T-cell (primary cell): ENCODE data around the gene VDAC1. TPM values are rescaled to one million over a fixed set of nuclear protein-coding genes. Genes with fewer than 3 reads are reported as not detected.
"Not testable (repeated sequence)": the region's sequence is repeated elsewhere in the genome, so short reads cannot be mapped to it uniquely, and the experiment has no call there.

ENCODE experiments used
- ATAC-seq, 4 experiments: fragments of 200-7000 bp in 3 of 4; fragments of 150-1000 bp in 1 of 4; cut with Tn5 transposase; replicated peaks in 1 of 4; 1 replicate in 3 of 4; 2 replicates in 1 of 4; pipeline ENCODE4 v1.10.0; 2021; ENCODE audit warnings: moderate library complexity in 3 of 4, mild to moderate bottlenecking in 2 of 4, moderate number of reproducible peaks in 1 of 4
- CTCF ChIA-PET, 2 donors: fragments of 300-600 bp; sonication (Branson Sonifier 250); formaldehyde crosslinking; loops; one replicate each; lab custom pipeline; 2022; ENCODE audit warnings: antibody characterized with exemption in 2 of 2; lab: Charles Lee
- POLR2A ChIA-PET, 2 donors: fragments of 300-600 bp; sonication (Branson Sonifier 250); formaldehyde crosslinking; loops; one replicate each; lab custom pipeline; 2022; ENCODE audit warnings: antibody characterized with exemption in 2 of 2; lab: Charles Lee
- DNase-seq, 35 experiments: peaks; one replicate each; pipeline versions ENCODE4 v3.0.0 to v3.0.0-alpha.2; 2013 to 2023
- H3K27ac ChIP-seq: one replicate; pipeline ENCODE4 v1.5.1; 2013; ENCODE audit warnings: low read length
- H3K27me3 ChIP-seq, 2 experiments: replicated peaks in 1 of 2; 1 replicate in 1 of 2; 2 replicates in 1 of 2; pipeline versions ENCODE4 v1.6.1 to v1.7.0; 2013; ENCODE audit warnings: low read length in 1 of 2, mixed read lengths in 1 of 2; ENCODE audit not compliant: control insufficient read depth in 2 of 2, insufficient read depth in 2 of 2; ENCODE audit errors: extremely low read depth in 1 of 2
- H3K36me3 ChIP-seq, 2 donors: 1 replicate in 1 of 2; 2 replicates in 1 of 2; pipeline versions ENCODE4 v1.6.1 to v1.7.0; 2013; ENCODE audit warnings: low read length in 1 of 2; ENCODE audit not compliant: control insufficient read depth in 2 of 2, insufficient read depth in 1 of 2; ENCODE audit errors: extremely low read depth in 1 of 2
- H3K4me1 ChIP-seq, 2 experiments: 1 replicate in 1 of 2; 2 replicates in 1 of 2; pipeline versions ENCODE4 v1.6.1 to v1.7.0; 2013; ENCODE audit warnings: low read length in 2 of 2, mixed read lengths in 1 of 2; ENCODE audit not compliant: insufficient read depth in 2 of 2, control insufficient read depth in 1 of 2; ENCODE audit errors: extremely low read depth in 1 of 2
- H3K4me3 ChIP-seq, 2 donors: 1 replicate in 1 of 2; 2 replicates in 1 of 2; pipeline versions ENCODE4 v1.5.1 to v1.7.0; 2013; ENCODE audit warnings: mild to moderate bottlenecking in 2 of 2, low read length in 1 of 2, moderate library complexity in 1 of 2; ENCODE audit not compliant: control insufficient read depth in 1 of 2; ENCODE audit errors: extremely low read depth in 1 of 2
- H3K9me3 ChIP-seq: 2 replicates; pipeline ENCODE4 v1.7.0; 2013
- H3K27ac Mint-ChIP-seq, 2 donors: one replicate each; pipeline ENCODE4 v1.8.0; 2020 to 2021; ENCODE audit warnings: mild to moderate bottlenecking in 2 of 2, mixed read lengths in 2 of 2
- H3K27me3 Mint-ChIP-seq, 2 donors: one replicate each; pipeline ENCODE4 v1.8.0; 2021 to 2022; ENCODE audit warnings: mixed read lengths in 2 of 2
- H3K36me3 Mint-ChIP-seq: one replicate; pipeline ENCODE4 v1.8.0; 2021; ENCODE audit warnings: mixed read lengths
- H3K4me1 Mint-ChIP-seq, 3 donors: one replicate each; pipeline ENCODE4 v1.8.0; 2020 to 2022; ENCODE audit warnings: mixed read lengths in 3 of 3, mild to moderate bottlenecking in 1 of 3
- H3K4me3 Mint-ChIP-seq, 3 donors: one replicate each; pipeline ENCODE4 v1.8.0; 2020 to 2022; ENCODE audit warnings: mild to moderate bottlenecking in 3 of 3, mixed read lengths in 3 of 3, moderate library complexity in 3 of 3
- H3K9me3 Mint-ChIP-seq, 3 donors: one replicate each; pipeline ENCODE4 v1.8.0; 2020 to 2022; ENCODE audit warnings: mixed read lengths in 3 of 3
- WGBS: methylation state at CpG from one replicate; pipeline ENCODE4 v1.1.5; 2013; ENCODE audit warnings: missing lambda C conversion rate; ENCODE audit not compliant: insufficient coverage; 5-methylcytosine and 5-hydroxymethylcytosine counted together
- total RNA-seq, 35 experiments: library from RNA in 6 of 35; stranded (reverse) in 6 of 35; fragments of 120-200 nt in 1 of 35; gene quantifications; one replicate each; pipeline versions ENCODE4 v1.2.1 to v1.2.4 and lab custom pipeline; 2013 to 2026

The VDAC1 gene
- total RNA-seq, 5 donors from 2014 or later (not counting 1 experiment from before 2014, with no cell fraction given) = 45.8 to 58.7 (median 54.6) TPM

DNA sequence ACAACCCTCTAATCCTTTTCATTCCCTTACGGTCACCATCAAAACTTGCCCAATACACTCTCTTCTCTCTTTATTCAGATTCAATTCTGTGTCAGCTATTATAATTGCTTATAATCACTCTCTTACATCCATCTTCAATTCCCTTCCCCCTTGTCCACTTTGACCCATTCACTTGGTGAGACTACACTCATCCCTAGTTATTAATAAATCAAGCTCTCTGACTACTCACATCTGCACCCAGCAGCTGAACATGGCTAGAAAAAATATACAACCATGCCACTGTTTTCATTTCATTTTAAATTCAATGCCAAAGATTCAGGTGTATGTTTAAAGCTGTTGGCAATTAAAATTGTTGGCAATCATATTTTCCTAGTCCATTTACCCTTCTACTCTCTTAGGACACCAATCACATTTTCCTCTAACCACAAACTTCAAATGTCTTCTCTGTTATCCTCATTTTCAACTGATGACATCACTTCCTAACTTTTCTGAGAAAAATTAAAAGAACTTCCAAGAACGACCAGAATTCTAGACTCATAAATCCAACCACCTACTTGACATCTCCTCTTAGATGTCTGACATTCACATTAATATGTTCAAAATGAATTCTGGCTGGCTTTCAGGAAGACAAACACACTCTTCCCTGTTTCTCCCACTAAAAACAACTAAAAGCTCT, 41.8 kb downstream of the VDAC1 start:
- ATAC-seq = no peak
- no peaks in the 10 kb centered on the region for H3K9me3 ChIP-seq
- WGBS = 65% methylated on average over 2 of the region's 2 CpGs
- H3K4me1 ChIP-seq = peaks cover 5 to 6% of the 10 kb centered on the region in 2 experiments
- no peaks in the 10 kb centered on the region for H3K27me3 Mint-ChIP-seq
- no peak overlapping the region for H3K27ac ChIP-seq
- peaks cover 27% of the 10 kb centered on the region for H3K36me3 Mint-ChIP-seq
- no peaks in the 10 kb centered on the region for H3K9me3 Mint-ChIP-seq
- no peak for DNase-seq
- ChIA-PET POLR2A (interaction anchor here in 1 of 2 donors (0.7 kb wide), 1 partner anchor 148 kb away, joined by 3 read pairs; no protein-coding TSS in a partner anchor), CTCF (interaction anchor here (0.6 to 1.6 kb wide), 3 partner anchors 20 to 77 kb away, joined by 3 read pairs; no protein-coding TSS in a partner anchor)
- no peak overlapping the region for H3K4me3 ChIP-seq
- H3K36me3 ChIP-seq = peaks cover 0 to 8% of the 10 kb centered on the region in 2 donors
- no peaks in the 10 kb centered on the region for H3K27me3 ChIP-seq
- H3K27ac Mint-ChIP-seq = peak overlapping the region in 1 of 2 donors; percentile 4
- H3K4me3 Mint-ChIP-seq = no peak overlapping the region
- H3K4me1 Mint-ChIP-seq = peaks cover 36 to 65% (median 60%) of the 10 kb centered on the region in 3 donors

DNA sequence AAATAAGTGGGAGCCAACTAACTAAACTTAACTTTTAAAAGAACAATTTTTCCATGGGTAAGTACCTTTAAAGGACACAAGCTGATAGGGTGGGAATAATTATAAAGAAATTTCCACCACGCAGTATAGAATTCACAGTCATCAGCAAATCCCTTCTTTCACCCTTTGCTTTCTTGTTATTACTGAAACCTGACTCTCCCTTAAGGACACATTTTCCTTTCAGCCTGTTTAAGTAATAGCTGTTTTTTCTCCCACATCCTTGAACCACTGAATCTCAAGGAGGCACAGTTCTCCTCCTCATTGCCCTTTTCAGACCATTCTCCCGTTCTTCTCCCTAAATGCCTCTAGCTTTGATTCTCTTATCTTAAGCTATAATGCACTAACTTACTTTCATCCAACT, 42.6 kb downstream of the VDAC1 start:
- Histone ChIP-seq H3K27me3 (no peaks in the 10 kb centered on the region), H3K27ac (no peak overlapping the region), H3K4me3 (no peak overlapping the region), H3K4me1 (peaks cover 0 to 1% of the 10 kb centered on the region in 2 experiments), H3K36me3 (peaks cover 1 to 16% of the 10 kb centered on the region in 2 donors), H3K9me3 (no peaks in the 10 kb centered on the region)
- Mint-ChIP-seq H3K36me3 (peaks cover 33% of the 10 kb centered on the region), H3K4me1 (peaks cover 36 to 64% (median 59%) of the 10 kb centered on the region in 3 donors), H3K4me3 (no peak overlapping the region), H3K27ac (no peak overlapping the region), H3K27me3 (no peaks in the 10 kb centered on the region), H3K9me3 (no peaks in the 10 kb centered on the region)
- POLR2A ChIA-PET = interaction anchor here in 1 of 2 donors (0.6 to 0.7 kb wide), 3 partner anchors 13 to 536 kb away, joined by 7 to 9 read pairs (median 8); no protein-coding TSS in a partner anchor
- CTCF ChIA-PET = interaction anchor here (0.6 to 1.6 kb wide), 4 partner anchors 20 to 335 kb away, joined by 3 to 10 read pairs (median 3); no protein-coding TSS in a partner anchor
- DNase-seq = no peak
- no peak for ATAC-seq
- WGBS = 86% methylated on average over 1 of the region's 2 CpGs

DNA sequence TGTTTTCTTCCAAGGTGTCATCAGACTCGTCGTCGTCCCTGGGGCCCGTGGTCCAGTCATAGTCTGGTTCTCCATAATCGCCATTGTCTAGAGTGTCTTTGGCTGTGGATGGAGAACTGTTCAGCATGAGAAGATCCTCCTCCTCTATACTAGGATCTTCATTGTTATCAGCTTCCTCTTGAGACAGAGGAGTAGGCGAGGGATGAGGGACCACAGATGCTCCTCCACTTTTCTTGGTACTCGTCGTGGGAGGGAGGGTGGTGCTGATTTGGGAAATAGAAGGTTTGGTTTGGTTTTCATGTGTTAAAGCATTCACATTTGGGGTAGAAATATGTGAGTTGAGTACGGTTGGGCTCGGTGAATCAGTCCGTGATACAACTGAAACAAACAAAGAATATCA, 45.1 kb downstream of the VDAC1 start:
- H3K36me3 Mint-ChIP-seq = peaks cover 37% of the 10 kb centered on the region

DNA sequence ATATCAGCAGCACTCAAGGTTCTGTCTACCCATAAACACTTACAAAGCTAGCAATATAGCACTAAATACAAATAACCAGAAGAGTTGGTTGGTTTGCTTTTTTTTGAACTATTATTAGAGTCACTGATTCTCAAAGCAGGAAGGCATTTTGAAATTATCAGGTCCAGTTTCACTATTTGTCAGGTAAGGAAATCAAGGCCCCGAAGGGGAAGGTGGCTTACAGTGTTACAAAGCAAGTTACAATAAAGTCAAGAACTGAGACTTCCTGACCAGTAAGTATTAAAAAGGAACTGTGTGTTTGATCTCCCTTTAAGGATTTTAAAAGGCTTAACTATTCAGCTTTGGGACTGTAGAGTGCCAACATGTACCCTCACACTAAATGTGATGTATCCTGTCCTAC, 47.2 kb downstream of the VDAC1 start:
- H3K27ac Mint-ChIP-seq = peak overlapping the region; percentile 65 to 68
- Histone ChIP-seq H3K4me3 (no peak overlapping the region), H3K27me3 (no peaks in the 10 kb centered on the region), H3K27ac (no peak overlapping the region), H3K4me1 (peaks cover 0 to 2% of the 10 kb centered on the region in 2 experiments), H3K9me3 (no peaks in the 10 kb centered on the region), H3K36me3 (peaks cover 8 to 34% of the 10 kb centered on the region in 2 donors)
- ATAC-seq = no peak
- ChIA-PET CTCF (no interaction called here), POLR2A (no interaction called here)
- H3K9me3 Mint-ChIP-seq = no peaks in the 10 kb centered on the region
- peaks cover 35% of the 10 kb centered on the region for H3K36me3 Mint-ChIP-seq
- 20% methylated on average over 1 of the region's 1 CpG for WGBS
- peaks cover 13 to 31% (median 31%) of the 10 kb centered on the region in 3 donors for H3K4me1 Mint-ChIP-seq
- H3K27me3 Mint-ChIP-seq = no peaks in the 10 kb centered on the region
- H3K4me3 Mint-ChIP-seq = no peak overlapping the region
- no peak for DNase-seq

More for the DNA sequence above, 45.1 kb downstream of the VDAC1 start:
- Histone ChIP-seq H3K4me3 (no peak overlapping the region), H3K36me3 (peaks cover 4 to 31% of the 10 kb centered on the region in 2 donors), H3K9me3 (no peaks in the 10 kb centered on the region), H3K4me1 (peaks cover 0 to 2% of the 10 kb centered on the region in 2 experiments), H3K27me3 (no peaks in the 10 kb centered on the region), H3K27ac (no peak overlapping the region)
- Mint-ChIP-seq H3K27me3 (no peaks in the 10 kb centered on the region), H3K4me1 (peaks cover 26 to 46% (median 44%) of the 10 kb centered on the region in 3 donors), H3K27ac (no peak overlapping the region), H3K4me3 (no peak overlapping the region), H3K9me3 (no peaks in the 10 kb centered on the region)
- ChIA-PET POLR2A (no interaction called here), CTCF (no interaction called here)
- WGBS = no CpG with 5 or more reads among the region's 11 CpGs
- ATAC-seq = no peak
- DNase-seq = no peak

DNA sequence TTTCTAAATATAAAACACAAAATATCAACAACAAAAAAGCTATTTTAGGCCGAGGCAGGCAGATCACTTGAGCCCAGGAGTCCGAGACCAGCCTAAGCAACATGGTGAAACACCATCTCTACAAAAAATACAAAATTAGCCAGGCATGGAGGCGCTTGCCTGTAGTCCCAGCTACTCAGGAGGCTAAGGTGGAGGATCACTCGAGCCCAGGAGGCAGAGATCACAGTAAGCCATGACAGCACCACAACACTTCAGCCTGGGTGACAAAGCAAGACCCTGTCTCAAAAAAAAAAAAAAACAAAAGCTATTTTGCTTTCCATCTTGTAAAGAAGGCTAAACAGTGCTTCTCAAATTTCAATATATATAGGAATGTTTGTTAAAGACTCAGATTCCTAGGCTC, 47.7 kb downstream of the VDAC1 start:
- no peak overlapping the region for H3K27ac ChIP-seq
- no peaks in the 10 kb centered on the region for H3K27me3 ChIP-seq
- peak overlapping the region; percentile 65 to 68 for H3K27ac Mint-ChIP-seq
- CTCF ChIA-PET = no interaction called here
- no peak overlapping the region for H3K4me3 Mint-ChIP-seq
- H3K36me3 ChIP-seq = peaks cover 8 to 34% of the 10 kb centered on the region in 2 donors
- DNase-seq = no peak
- peaks cover 8 to 26% (median 26%) of the 10 kb centered on the region in 3 donors for H3K4me1 Mint-ChIP-seq
- no peak for ATAC-seq
- 100% methylated on average over 1 of the region's 4 CpGs for WGBS
- H3K9me3 Mint-ChIP-seq = no peaks in the 10 kb centered on the region
- no peaks in the 10 kb centered on the region for H3K27me3 Mint-ChIP-seq
- H3K9me3 ChIP-seq = no peaks in the 10 kb centered on the region
- no peak overlapping the region for H3K4me3 ChIP-seq
- peaks cover 0 to 2% of the 10 kb centered on the region in 2 experiments for H3K4me1 ChIP-seq
- H3K36me3 Mint-ChIP-seq = peaks cover 35% of the 10 kb centered on the region
- POLR2A ChIA-PET = no interaction called here

DNA sequence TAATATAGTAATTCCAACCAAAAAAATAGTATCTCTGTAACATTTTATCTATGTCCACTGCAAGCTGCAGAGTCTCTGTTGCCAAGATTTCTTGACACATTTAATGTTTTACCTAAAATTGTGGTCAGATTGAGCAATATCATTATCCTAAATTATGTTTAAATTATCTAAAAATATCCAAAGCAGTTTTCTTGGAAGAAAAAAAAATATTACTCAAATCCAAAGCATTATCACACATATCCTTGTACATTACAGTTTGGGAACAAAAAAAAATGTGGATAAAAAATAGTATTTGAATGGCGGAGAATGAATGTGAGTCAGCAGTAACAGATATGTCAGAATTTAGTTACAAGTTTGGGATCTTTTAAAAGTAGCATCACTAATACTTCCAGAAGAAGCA, 48.6 kb downstream of the VDAC1 start:
- POLR2A ChIA-PET, ATAC-seq, H3K27ac ChIP-seq, H3K27me3 ChIP-seq, DNase-seq, H3K4me3 ChIP-seq, H3K4me1 ChIP-seq, H3K9me3 Mint-ChIP-seq, CTCF ChIA-PET, H3K27me3 Mint-ChIP-seq, H3K27ac Mint-ChIP-seq, H3K4me3 Mint-ChIP-seq, H3K9me3 ChIP-seq: not testable (repeated sequence)
- Mint-ChIP-seq H3K36me3 (peaks cover 35% of the 10 kb centered on the region), H3K4me1 (peaks cover 7 to 24% (median 23%) of the 10 kb centered on the region in 3 donors)
- no CpG with 5 or more reads among the region's 1 CpG for WGBS
- H3K36me3 ChIP-seq = peaks cover 8 to 34% of the 10 kb centered on the region in 2 donors
